GM12873 (cell line): ENCODE data around the gene GAL.

Source experiments
- TF ChIP-seq, protein P1 (sequence below): IDR thresholded peaks from 2 replicates; pipeline ENCODE4 v1.5.1; 2012; ENCODE audit warnings: low read depth, mild to moderate bottlenecking, moderate library complexity, low read length, control low read depth; ENCODE audit not compliant: insufficient read depth; ENCODE audit errors: missing control alignments

GAL gene

DNA sequence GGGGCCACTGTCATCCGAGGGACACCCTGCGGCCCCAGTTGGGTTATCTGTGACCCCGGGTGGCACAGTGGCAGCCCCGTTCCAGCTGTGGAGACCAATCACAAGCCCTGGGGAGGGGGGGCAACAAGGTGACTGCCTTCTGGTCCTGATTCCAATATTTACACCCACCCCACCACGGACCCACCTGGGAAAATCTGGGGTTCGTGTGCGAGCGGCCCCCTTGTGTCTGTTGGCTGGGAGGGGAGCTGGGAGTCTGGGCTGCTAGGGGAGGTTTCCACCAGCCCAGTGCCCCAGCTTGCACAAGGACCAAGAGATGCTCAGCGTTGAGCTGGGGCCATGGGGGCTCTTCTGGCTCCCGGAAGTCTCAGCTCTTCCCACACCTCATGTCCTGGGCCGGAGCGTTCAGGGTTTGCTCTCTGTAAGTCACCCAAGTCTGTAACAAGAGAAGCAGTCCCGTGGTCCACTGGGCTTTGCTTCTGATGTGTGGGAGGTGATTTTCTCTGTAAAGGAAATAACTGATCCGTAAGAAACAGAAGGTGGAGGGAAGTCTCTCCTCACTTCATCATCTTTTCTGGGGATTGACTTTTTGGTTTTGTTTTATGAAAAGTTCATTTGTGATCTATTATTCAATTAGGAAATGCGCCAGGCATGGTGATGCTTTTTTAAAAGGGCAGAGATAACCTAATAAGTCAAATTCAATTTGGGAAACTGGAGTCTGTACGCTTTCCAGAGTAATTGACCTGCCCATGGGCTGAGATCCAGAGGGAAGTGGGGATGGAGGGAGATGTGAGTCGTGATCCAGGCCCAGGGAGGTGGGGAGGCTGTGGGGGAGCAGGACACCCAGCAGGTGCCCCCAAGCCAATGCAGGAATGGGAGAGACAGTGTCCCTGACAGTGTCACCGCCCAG, 22.4 kb upstream of the GAL start:
- TF ChIP-seq, protein P1, sequence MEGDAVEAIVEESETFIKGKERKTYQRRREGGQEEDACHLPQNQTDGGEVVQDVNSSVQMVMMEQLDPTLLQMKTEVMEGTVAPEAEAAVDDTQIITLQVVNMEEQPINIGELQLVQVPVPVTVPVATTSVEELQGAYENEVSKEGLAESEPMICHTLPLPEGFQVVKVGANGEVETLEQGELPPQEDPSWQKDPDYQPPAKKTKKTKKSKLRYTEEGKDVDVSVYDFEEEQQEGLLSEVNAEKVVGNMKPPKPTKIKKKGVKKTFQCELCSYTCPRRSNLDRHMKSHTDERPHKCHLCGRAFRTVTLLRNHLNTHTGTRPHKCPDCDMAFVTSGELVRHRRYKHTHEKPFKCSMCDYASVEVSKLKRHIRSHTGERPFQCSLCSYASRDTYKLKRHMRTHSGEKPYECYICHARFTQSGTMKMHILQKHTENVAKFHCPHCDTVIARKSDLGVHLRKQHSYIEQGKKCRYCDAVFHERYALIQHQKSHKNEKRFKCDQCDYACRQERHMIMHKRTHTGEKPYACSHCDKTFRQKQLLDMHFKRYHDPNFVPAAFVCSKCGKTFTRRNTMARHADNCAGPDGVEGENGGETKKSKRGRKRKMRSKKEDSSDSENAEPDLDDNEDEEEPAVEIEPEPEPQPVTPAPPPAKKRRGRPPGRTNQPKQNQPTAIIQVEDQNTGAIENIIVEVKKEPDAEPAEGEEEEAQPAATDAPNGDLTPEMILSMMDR: no peak

DNA sequence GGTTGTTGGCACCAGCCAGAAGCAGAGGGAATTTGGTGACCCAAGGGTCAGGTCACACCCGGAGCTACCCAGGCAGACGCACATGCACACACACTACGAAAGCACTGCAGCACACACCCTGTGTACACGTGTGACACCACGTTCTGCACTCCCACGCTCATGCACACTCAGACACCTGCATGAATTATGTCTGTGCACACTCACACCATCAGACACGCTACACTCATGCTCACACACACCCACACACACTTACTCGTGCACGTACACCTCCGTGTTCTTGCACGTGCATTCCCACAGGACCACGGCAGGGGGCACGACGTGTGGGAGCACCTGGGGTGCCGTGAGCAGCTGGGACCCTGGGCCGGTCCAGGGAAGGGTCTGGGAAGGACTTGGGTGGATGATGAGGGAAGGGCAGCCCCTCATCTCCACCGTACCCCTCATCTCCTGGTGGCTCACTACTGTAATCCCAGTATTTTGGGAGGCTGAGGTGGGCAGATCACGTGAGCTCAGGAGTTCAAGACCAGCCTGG, 20.8 kb upstream of the GAL start:
- TF ChIP-seq, protein P1: no peak

DNA sequence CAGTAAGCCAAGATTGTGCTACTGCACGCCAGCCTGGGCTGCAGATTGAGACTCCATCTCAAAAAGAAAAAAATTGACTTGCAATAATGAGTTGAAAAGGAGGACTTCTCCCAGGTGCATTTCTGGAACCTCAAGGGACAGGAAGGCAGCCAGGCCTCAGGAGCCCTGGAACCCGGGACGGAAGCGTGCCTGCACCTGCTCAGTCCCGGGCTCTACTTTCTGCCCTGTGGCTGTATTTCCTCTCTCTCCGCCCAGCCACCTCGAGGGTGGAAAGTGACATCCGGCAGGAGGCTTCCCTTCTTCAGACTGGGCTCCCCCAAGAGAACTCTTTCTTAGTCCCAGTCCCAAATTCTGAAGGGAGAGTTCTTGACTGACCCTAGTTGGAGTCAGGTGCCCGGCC, 20.2 kb upstream of the GAL start:
- TF ChIP-seq, protein P1: no peak

DNA sequence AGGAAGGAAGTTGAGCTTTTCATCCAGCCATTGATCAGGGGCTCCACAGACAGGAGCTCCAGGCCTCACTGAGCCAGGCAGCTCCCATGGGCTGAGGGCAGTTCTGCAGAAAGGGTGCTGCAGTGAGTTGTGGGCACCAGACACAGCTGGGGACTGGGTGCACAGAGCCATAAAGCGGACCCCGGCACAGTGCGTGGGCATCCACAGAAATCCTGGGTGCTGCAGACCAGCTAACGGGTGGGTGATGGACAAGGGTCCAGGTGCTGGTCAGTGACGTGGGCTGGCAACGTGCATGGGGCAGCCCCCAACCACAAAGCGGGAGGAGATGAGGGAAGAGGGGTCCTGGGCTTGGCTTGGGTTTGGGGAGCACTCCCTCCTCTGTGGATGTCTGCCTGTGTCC, 19.4 kb upstream of the GAL start:
- TF ChIP-seq, protein P1: no peak

DNA sequence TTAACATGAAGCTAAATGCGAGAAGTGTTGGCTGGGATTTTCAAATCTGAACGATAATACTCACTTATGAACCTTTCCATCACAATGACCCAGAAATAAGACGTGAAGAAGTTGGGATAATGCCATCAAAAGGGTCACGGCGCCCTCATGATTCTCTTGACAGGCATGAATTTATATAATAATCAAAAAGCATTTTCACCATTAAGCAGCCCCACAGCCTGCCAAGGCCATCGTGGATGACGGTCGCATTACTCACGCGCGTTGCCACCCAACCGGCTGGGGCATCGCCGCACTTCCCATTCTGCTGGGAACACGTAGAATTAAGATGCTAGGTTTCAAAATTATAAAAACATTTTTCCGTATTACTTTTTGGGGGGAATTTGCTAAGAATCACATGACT, 18.9 kb upstream of the GAL start:
- TF ChIP-seq, protein P1: no peak

DNA sequence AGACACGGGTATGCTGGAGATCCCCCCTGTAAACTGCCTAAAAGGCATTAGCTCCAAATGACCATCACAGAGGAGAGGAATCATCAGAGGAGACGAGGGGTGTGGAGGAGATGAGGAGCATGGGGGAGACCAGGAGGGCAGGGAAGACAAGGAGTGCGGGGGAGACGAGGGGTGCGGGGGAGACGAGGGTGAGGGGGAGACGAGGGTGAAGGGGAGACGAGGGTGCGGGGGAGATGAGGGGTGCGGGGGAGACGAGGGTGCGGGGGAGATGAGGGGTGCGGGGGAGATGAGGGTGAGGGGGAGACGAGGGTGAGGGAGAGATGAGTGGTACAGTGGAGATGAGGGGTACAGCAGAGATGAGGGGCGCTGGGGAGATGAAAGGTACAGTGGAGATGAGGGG, 17.5 kb upstream of the GAL start:
- TF ChIP-seq, protein P1: no peak

DNA sequence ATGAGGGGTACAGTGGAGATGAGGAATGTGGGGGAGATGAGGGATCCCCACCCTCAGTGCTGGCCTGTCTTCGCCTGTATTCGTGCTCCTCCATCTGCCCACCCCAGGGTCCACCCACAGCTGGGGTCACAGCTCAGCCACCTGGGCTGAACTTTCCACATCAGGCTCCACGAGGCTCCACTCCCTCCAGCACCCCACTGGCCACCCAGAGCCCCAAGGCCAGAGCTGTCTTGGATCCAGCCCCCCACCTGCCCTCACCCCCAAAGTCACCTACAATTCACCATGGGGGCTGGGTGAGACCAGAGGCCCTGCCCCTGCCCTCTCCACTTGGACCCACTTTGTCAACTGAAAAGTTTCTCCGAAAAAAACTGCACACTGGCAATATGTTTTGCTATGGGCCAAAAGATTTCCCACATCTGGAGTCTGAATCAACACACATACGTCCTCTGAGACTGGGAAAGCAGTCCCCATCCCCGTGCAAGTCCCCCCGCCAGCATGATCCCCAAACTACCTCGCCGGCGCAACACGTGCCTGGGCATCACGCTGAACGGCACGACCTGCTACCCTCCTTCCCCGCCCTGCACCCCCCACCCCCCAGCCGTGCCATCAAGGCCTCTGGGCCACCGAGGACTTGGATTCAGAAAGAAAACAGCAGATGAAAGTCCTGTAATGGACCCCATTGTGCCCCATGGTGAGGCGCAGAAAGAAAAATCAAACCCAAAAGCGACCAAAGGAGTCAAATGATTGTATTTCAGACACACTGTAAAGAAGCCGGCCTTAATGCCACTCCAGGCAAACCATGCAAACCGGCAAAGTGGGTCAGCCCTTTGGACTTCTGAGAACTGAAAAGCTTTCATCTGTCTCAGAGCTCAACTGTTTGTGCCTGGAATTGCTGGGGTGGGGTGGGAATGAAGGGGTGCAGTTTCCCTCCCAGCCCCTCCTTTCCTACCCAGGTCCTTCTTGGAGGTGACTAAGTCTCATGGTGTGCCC, 16.5 kb upstream of the GAL start:
- TF ChIP-seq, protein P1: no peak
